K562 (cell line): ENCODE data around the gene ARHGAP4. TPM values are rescaled to one million over a fixed set of nuclear protein-coding genes. Genes with fewer than 3 reads are reported as not detected.

Source experiments
- ATF7 ChIP-seq: fragments of 450-650 bp; IDR thresholded peaks from 2 replicates; pipeline ENCODE4 v1.7.1; 2014; ENCODE audit warnings: mild to moderate bottlenecking, moderate library complexity
- CTBP1 ChIP-seq: fragments of 450-650 bp; IDR thresholded peaks from 2 replicates; pipeline ENCODE4 v1.6.1; 2016; ENCODE audit warnings: borderline replicate concordance
- HDAC6 ChIP-seq: IDR thresholded peaks from 2 replicates; pipeline ENCODE4 v1.6.1; 2012; ENCODE audit warnings: low read depth, mild to moderate bottlenecking, control low read depth, inconsistent platforms, low read length, moderate library complexity
- LEF1 ChIP-seq: fragments of 450-650 bp; IDR thresholded peaks from 2 replicates; pipeline ENCODE4 v1.6.1; 2016; ENCODE audit warnings: mild to moderate bottlenecking
- MITF ChIP-seq: IDR thresholded peaks from 2 replicates; pipeline ENCODE4 v1.6.1; 2014; ENCODE audit warnings: antibody characterized with exemption
- MNT ChIP-seq, 2 experiments: fragments of 450-650 bp; conservative IDR thresholded peaks; 2 replicates each; pipeline ENCODE4 v1.6.1; 2017; ENCODE audit warnings: mild to moderate bottlenecking in 2 of 2, moderate library complexity in 2 of 2
- POLR2G ChIP-seq: fragments of 200-400 bp; formaldehyde crosslinking; IDR thresholded peaks from 2 replicates; pipeline ENCODE4 v1.6.1; 2017; ENCODE audit warnings: low read depth, mild to moderate bottlenecking, antibody characterized with exemption, low read length, moderate library complexity
- RFX1 ChIP-seq: fragments of 450-650 bp; IDR thresholded peaks from 2 replicates; pipeline ENCODE4 v1.6.1; 2016; ENCODE audit warnings: mild to moderate bottlenecking, moderate library complexity
- SIN3A ChIP-seq, 2 experiments: fragments of 150-350 bp in 1 of 2; IDR thresholded peaks; 2 replicates each; pipeline ENCODE4 v1.6.1; 2011 to 2016; ENCODE audit warnings: borderline replicate concordance in 2 of 2, low read depth in 2 of 2, low read length in 2 of 2, mild to moderate bottlenecking in 2 of 2, moderate library complexity in 2 of 2; ENCODE audit not compliant: control insufficient read depth in 1 of 2
- TBP ChIP-seq: optimal IDR thresholded peaks from 2 replicates; pipeline ENCODE3; 2011; ENCODE audit warnings: low read depth, low read length, improper control_type of control experiment
- ZBTB1 ChIP-seq: sonication (generic); formaldehyde crosslinking; IDR thresholded peaks from 2 replicates; pipeline ENCODE4 v1.8.1; 2023; ENCODE audit warnings: missing genetic modification reagents, low read depth, mild to moderate bottlenecking, borderline replicate concordance
- polyA plus RNA-seq, 8 experiments: library from polyadenylated mRNA; depleted of rRNA in 4 of 8; stranded (reverse) in 5 of 8; unstranded in 3 of 8; fragments of >200 nt; fragmentation: Nextera tagmentation in 2 of 8; fragmentation: Illumina TruSeq in 1 of 8; extraction: Ambion mirVana in 2 of 8; extraction: Trizol in 1 of 8; gene quantifications; 2 replicates each; pipeline versions ENCODE4 v1.2.1 to v1.2.3, GENCODE V29; 2011 to 2014; ENCODE audit warnings: inconsistent platforms in 1 of 8, missing spikeins in 1 of 8
- total RNA-seq, 7 experiments: library from RNA; depleted of rRNA in 6 of 7; stranded (reverse); fragments of >200 nt in 6 of 7; fragmentation: Illumina TruSeq in 2 of 7; extraction: Trizol in 2 of 7; gene quantifications; 2 replicates each; pipeline versions ENCODE4 v1.2.1 to v1.2.3, GENCODE V29; 2011 to 2021; ENCODE audit warnings: low replicate concordance in 1 of 7
- TF ChIP-seq, protein P1 (sequence below): fragments of 450-650 bp; formaldehyde crosslinking; IDR thresholded peaks from 2 replicates; pipeline ENCODE4 v1.4.0; 2022; ENCODE audit warnings: missing genetic modification characterization
- TF ChIP-seq, protein P2 (sequence below), 2 experiments: IDR thresholded peaks in 1 of 2; conservative IDR thresholded peaks in 1 of 2; 2 replicates each; pipeline ENCODE4 v1.6.1; 2016; ENCODE audit warnings: low read depth in 2 of 2, mild to moderate bottlenecking in 1 of 2, missing compliant biosample characterization in 1 of 2, missing genetic modification characterization in 1 of 2, moderate library complexity in 1 of 2
- TF ChIP-seq, protein P3 (sequence below): fragments of 250-450 bp; sonication (Bioruptor Pico); IDR thresholded peaks from 2 replicates; pipeline ENCODE4 v1.8.0; 2022; ENCODE audit warnings: inconsistent platforms
- TF ChIP-seq, protein P4 (sequence below): sonication (generic); formaldehyde crosslinking; IDR thresholded peaks from 2 replicates; pipeline ENCODE4 v1.8.1; 2023; ENCODE audit warnings: mild to moderate bottlenecking, missing genetic modification reagents

Gene ARHGAP4
- total and polyA plus RNA-seq, 9 of the 15 experiments (the other 6 are each of a cell fraction or from before 2014, with no cell fraction given): 0.30 to 81.8 (median 13.5) TPM

DNA sequence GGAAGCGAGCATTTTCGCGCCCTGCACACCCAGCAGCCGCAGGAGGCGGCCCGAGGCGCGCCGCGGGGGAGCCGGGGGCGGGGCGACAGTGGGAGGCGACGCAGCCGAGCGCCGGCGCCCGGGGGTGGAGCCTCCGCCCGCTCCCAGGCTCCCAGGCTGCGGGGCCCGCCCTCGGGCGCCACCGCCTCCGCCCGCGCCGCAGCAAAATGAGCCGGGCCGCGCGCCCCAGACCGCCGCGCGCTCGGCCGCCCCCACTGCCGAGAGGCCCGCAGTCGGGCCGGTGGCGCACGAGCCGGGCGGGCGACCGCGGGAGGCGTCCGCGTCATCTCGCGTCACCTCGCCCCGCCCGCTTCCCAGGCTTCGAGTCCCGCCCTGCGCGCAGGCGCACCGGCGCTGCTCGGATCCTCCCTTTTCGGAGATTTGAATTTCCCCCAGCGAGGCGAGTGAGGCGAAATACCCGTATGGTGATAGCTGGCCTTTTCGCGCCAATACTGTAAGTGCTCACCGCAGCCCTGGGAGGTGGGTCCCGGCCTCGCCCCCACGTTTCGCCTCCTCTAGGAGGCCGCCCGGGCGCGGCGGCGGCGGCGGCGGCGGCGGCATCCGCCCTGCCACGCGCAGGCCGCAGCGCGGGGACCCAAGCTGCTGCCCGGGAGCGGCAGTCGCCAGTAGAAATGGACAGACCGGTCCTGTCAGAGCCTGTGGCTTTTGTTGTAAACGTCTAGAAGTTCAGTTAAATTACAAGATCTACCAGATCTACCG is 46.5 kb upstream of the ARHGAP4 start, which contains the start of gene TMEM187 (continued):
- TF ChIP-seq ZBTB1 (CRISPR knock-in tag) (no peak), LEF1 (no peak), RFX1 (no peak), ATF7 (0 out of 2 replicates have a peak, but pooled peaks have one; percentile 9), POLR2G (peak; percentile 76), MNT (conservative IDR thresholded peaks at IDR 0.05) (peak in 1 of 2 experiments; percentile 18; a peak in 1 of 4 replicates), CTBP1 (peak; percentile 69; the same call in 1 of the 2 replicates), MITF (no peak), SIN3A (IDR thresholded peaks at IDR 0.05; ENCODE audit: borderline replicate concordance in 2 of 2, control insufficient read depth in 1 of 2, low read depth in 2 of 2, low read length in 2 of 2) (peak in 1 of 2 experiments; percentile 26; a peak in 1 of 4 replicates), HDAC6 (no peak), TBP (peak; percentile 32)
- TF ChIP-seq, protein P1, sequence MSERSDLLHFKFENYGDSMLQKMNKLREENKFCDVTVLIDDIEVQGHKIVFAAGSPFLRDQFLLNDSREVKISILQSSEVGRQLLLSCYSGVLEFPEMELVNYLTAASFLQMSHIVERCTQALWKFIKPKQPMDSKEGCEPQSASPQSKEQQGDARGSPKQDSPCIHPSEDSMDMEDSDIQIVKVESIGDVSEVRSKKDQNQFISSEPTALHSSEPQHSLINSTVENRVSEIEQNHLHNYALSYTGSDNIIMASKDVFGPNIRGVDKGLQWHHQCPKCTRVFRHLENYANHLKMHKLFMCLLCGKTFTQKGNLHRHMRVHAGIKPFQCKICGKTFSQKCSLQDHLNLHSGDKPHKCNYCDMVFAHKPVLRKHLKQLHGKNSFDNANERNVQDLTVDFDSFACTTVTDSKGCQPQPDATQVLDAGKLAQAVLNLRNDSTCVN (CRISPR knock-in tag): no peak
- TF ChIP-seq, protein P2, sequence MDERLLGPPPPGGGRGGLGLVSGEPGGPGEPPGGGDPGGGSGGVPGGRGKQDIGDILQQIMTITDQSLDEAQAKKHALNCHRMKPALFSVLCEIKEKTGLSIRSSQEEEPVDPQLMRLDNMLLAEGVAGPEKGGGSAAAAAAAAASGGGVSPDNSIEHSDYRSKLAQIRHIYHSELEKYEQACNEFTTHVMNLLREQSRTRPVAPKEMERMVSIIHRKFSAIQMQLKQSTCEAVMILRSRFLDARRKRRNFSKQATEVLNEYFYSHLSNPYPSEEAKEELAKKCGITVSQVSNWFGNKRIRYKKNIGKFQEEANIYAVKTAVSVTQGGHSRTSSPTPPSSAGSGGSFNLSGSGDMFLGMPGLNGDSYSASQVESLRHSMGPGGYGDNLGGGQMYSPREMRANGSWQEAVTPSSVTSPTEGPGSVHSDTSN (CRISPR knock-in tag; IDR thresholded peaks at IDR 0.05; ENCODE audit: low read depth): no peak
- TF ChIP-seq, protein P2 (tag; conservative IDR thresholded peaks at IDR 0.05; ENCODE audit: low read depth): no peak
- TF ChIP-seq, protein P3, sequence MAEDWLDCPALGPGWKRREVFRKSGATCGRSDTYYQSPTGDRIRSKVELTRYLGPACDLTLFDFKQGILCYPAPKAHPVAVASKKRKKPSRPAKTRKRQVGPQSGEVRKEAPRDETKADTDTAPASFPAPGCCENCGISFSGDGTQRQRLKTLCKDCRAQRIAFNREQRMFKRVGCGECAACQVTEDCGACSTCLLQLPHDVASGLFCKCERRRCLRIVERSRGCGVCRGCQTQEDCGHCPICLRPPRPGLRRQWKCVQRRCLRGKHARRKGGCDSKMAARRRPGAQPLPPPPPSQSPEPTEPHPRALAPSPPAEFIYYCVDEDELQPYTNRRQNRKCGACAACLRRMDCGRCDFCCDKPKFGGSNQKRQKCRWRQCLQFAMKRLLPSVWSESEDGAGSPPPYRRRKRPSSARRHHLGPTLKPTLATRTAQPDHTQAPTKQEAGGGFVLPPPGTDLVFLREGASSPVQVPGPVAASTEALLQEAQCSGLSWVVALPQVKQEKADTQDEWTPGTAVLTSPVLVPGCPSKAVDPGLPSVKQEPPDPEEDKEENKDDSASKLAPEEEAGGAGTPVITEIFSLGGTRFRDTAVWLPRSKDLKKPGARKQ (CRISPR knock-in tag): no peak
- TF ChIP-seq, protein P4, sequence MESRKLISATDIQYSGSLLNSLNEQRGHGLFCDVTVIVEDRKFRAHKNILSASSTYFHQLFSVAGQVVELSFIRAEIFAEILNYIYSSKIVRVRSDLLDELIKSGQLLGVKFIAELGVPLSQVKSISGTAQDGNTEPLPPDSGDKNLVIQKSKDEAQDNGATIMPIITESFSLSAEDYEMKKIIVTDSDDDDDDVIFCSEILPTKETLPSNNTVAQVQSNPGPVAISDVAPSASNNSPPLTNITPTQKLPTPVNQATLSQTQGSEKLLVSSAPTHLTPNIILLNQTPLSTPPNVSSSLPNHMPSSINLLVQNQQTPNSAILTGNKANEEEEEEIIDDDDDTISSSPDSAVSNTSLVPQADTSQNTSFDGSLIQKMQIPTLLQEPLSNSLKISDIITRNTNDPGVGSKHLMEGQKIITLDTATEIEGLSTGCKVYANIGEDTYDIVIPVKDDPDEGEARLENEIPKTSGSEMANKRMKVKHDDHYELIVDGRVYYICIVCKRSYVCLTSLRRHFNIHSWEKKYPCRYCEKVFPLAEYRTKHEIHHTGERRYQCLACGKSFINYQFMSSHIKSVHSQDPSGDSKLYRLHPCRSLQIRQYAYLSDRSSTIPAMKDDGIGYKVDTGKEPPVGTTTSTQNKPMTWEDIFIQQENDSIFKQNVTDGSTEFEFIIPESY (CRISPR knock-in tag): no peak
